ENCODE results near the gene DPH3.
A peak's percentile ranks its signal among the peaks of the same experiment; 100 is the strongest.

The DPH3 gene

GRCh38 chr3:16253601-16254000 is 11.1 kb downstream of the DPH3 start:
- DNase-seq, result no peak

- DNase-seq, result no peak
These were observed 11.8 kb downstream of the DPH3 start for GRCh38 chr3:16252988-16253387.

GRCh38 chr3:16252243-16252978 is 12.3 kb downstream of the DPH3 start:
- DNase-seq, result no peak

- no peak for DNase-seq
These were observed 13.2 kb downstream of the DPH3 start for GRCh38 chr3:16251316-16252085.

GRCh38 chr3:16249886-16250285 is 14.9 kb downstream of the DPH3 start:
- no peak for DNase-seq

GRCh38 chr3:16249336-16249735 is 15.4 kb downstream of the DPH3 start:
- no peak for DNase-seq

- DNase-seq, result no peak
These were observed 16.2 kb downstream of the DPH3 start for GRCh38 chr3:16248556-16248955.

GRCh38 chr3:16247282-16248061 is 17.3 kb downstream of the DPH3 start:
- DNase-seq, result peak; percentile 51 to 59 (median 54)

- DNase-seq, result no peak
These were observed 19.1 kb downstream of the DPH3 start for GRCh38 chr3:16245609-16246008.

- DNase-seq, result no peak
These were observed 20.8 kb downstream of the DPH3 start for GRCh38 chr3:16243706-16244490.

- DNase-seq, result no peak
These were observed 22.6 kb downstream of the DPH3 start for GRCh38 chr3:16242177-16242576.

GRCh38 chr3:16241225-16241624 is 23.5 kb downstream of the DPH3 start:
- no peak for DNase-seq

- no peak for DNase-seq
These were observed 24.3 kb downstream of the DPH3 start for GRCh38 chr3:16240229-16241023.

- no peak for DNase-seq
These were observed 25.0 kb downstream of the DPH3 start for GRCh38 chr3:16239780-16240179.

- DNase-seq, result no peak
These were observed 25.5 kb downstream of the DPH3 start for GRCh38 chr3:16239086-16239770.

GRCh38 chr3:16236856-16237393 is 27.8 kb downstream of the DPH3 start:
- no peak for DNase-seq

GRCh38 chr3:16236030-16236639 is 28.6 kb downstream of the DPH3 start:
- DNase-seq, result no peak

- no peak for DNase-seq
These were observed 30.5 kb downstream of the DPH3 start for GRCh38 chr3:16234281-16234680.

GRCh38 chr3:16233806-16234205 is 30.9 kb downstream of the DPH3 start:
- no peak for DNase-seq

GRCh38 chr3:16231983-16232382 is 32.8 kb downstream of the DPH3 start:
- no peak for DNase-seq

- no peak for DNase-seq
These were observed 35.1 kb downstream of the DPH3 start for GRCh38 chr3:16229681-16230080.
